ENCODE data around the gene SGMS2. TPM values are rescaled to one million over a fixed set of nuclear protein-coding genes. Genes with fewer than 3 reads are reported as not detected.

SGMS2 gene
- total and polyA plus RNA-seq, 2 of the 4 experiments (the other 2 are of a cell fraction): 13.4 to 37.5 TPM

- H2BK15ac ChIP-seq (ENCODE audit: low read depth, low read length): no peak overlapping the region
- no peak overlapping the region for H2BK120ac ChIP-seq (ENCODE audit: low read depth, low read length)
- no peaks in the 10 kb centered on the region for H3K9me1 ChIP-seq (ENCODE audit: insufficient read depth, low read length)
- no peaks in the 10 kb centered on the region for H4K20me1 ChIP-seq (ENCODE audit: insufficient read depth, low read length)
- DNase-seq (peak; percentile 38), ATAC-seq (ENCODE audit: low read depth) (no peak)
- H4K5ac ChIP-seq (ENCODE audit: low read depth, low read length): no peak overlapping the region
- H3K4me1 ChIP-seq (ENCODE audit: control insufficient read depth, insufficient read depth, low read length): no peaks in the 10 kb centered on the region
- BruUV-seq (replicated peaks): no TSS peak
- H3K4ac ChIP-seq (ENCODE audit: low read depth, low read length): no peak overlapping the region
- no peak overlapping the region for H4K91ac ChIP-seq (ENCODE audit: insufficient read depth, low read depth, low read length)
- in situ Hi-C loops (cut with MboI; ENCODE audit: low sequenced_read_pairs) (no loop called here), intact Hi-C loops (cut with micrococcal nuclease) (no loop called here), dilution Hi-C loops (cut with HindIII; ENCODE audit: low sequenced_read_pairs, unreplicated experiment) (no loop called here)
- no peaks in the 10 kb centered on the region for H3K9me3 ChIP-seq (ENCODE audit: control insufficient read depth, insufficient read depth, low read length)
- peaks cover 0 to 17% of the 10 kb centered on the region in 2 experiments; a peak in 1 of 4 replicates for H3K79me1 ChIP-seq (ENCODE audit: low read depth in 1 of 2, low read length in 2 of 2)
- no peaks in the 10 kb centered on the region for H3K36me3 ChIP-seq (ENCODE audit: control insufficient read depth, insufficient read depth, low read length)
- H2BK5ac ChIP-seq (ENCODE audit: low read depth, low read length, poor library complexity, severe bottlenecking): no peak overlapping the region
- H3K14ac ChIP-seq (replicated peaks; ENCODE audit: low read depth, low read length): no peak overlapping the region
- CTCF ChIA-PET: no interaction called here
- no peak overlapping the region for H3K27ac ChIP-seq (ENCODE audit: insufficient read depth, low read length)
- no peak overlapping the region for H2BK20ac ChIP-seq (ENCODE audit: low read depth, low read length)
- TF ChIP-seq FOS (IDR thresholded peaks at IDR 0.05; ENCODE audit: low read depth, low read length) (no peak), CEBPB (IDR thresholded peaks at IDR 0.05; ENCODE audit: low read depth, low read length) (peak; percentile 8; the same call in 1 of the 2 replicates)
- POLR2A ChIA-PET (ENCODE audit: unreplicated experiment): no interaction called here
- no CpG with 5 or more reads among the region's 1 CpG for WGBS, 2 experiments (ENCODE audit: extremely low coverage in 2 of 2, insufficient read length in 1 of 2)
- no peak overlapping the region for H4K8ac ChIP-seq (ENCODE audit: low read depth in 2 of 2, low read length in 2 of 2)
- H3K56ac ChIP-seq (ENCODE audit: extremely low read depth, insufficient read depth, low read length): no peak overlapping the region
- no peaks in the 10 kb centered on the region for H3K27me3 ChIP-seq (ENCODE audit: control insufficient read depth, insufficient read depth, low read length)
- H3K9ac ChIP-seq (ENCODE audit: low read depth, low read length): no peak overlapping the region
- H3K4me2 ChIP-seq (ENCODE audit: low read depth, low read length): no peak overlapping the region
- H2AFZ ChIP-seq (replicated peaks; ENCODE audit: low read length, poor library complexity): no peak overlapping the region
- no peak overlapping the region for H2AK9ac ChIP-seq (replicated peaks; ENCODE audit: low read depth, low read length, poor library complexity)
- H3K4me3 ChIP-seq (ENCODE audit: insufficient read depth, low read depth, low read length): no peak overlapping the region
- H2AK5ac ChIP-seq (ENCODE audit: low read depth, low read length): no peak overlapping the region
- no peak overlapping the region for H3K23ac ChIP-seq (ENCODE audit: low read depth, low read length)
- no peak overlapping the region for H3K18ac ChIP-seq (ENCODE audit: low read depth, low read length)
Measured at GRCh38 chr4:107838861-107839565, 14.3 kb downstream of the SGMS2 start.
